HG02970 (cell line): Measurements from ENCODE around the gene RNF32.
"Not testable (repeated sequence)": the region's sequence is repeated elsewhere in the genome, so short reads cannot be mapped to it uniquely, and the experiment has no call there.

Experiments used
- ATAC-seq: cut with Tn5 transposase; IDR thresholded peaks from one replicate; pipeline ENCODE4 v1.9.1; 2021; ENCODE audit warnings: mild to moderate bottlenecking, moderate library complexity, moderate number of reproducible peaks; ENCODE audit not compliant: unreplicated experiment, low FRiP score

Gene RNF32

DNA sequence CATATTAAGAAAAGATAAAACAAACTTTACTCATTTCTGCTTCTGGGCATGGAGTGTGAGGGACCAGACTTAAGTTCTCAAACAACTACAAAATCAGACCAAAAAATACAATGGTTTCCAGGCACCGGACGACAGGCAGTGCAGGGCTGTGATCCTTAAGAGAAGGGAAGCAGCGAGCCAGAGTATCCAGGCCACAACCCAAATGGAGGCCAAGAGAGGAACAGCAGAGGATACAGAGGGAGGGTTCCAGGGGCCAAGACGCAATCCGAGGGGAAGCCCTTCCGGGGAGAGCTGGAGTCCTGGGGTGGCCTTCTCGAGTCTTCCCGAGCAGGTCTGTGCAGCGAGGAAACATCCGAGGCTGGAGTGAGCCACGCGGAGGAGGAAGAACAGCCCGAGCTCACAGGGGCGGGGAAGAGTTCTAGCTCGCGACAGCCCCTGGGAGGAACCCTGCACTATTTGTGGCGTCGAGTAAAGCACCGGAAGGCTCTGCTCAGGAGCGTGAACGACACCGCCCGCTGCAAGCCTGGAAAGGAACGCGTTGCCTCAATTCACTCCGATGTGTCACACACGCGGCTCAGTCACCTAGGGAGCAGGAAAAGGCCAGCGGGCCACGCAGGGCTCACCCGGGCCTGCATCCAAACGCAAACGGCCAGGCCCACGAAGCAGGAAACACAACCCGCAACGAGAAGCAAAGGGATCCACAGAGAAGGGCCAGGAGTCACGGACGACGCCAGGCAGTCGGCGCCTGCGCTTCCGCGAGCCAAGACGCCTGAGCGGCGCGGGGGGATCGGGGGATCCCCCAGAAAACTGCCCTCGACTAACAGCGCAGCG, 933 bp upstream of the RNF32 start:
- ATAC-seq = peak; percentile 21

DNA sequence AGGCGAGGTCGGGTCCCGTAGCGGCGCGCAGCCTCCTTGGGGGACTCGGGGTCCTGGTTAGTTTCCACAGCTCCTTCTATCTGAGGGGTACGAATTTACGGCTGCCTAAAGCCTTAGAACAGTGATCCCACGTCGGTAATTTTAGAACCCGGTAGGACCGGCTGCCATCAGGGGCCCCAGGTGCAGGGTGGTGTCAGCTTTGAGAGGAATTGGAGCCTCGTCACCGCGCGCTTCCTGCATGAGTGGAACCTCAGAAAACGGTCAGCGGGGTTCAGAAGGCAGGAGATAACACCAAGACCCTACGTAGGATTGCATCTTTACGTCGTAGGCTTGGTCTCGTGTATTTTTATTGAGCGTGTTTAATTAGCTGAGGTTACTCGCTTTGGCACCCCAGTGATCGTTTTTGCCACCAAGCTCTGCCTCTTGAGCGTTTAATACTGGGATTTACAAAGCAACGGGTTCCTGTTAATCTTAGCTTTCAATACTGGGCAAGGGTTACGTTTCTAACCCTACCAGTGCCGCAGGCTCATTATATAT, 443 bp downstream of the RNF32 start:
- peak; percentile 37 for ATAC-seq

DNA sequence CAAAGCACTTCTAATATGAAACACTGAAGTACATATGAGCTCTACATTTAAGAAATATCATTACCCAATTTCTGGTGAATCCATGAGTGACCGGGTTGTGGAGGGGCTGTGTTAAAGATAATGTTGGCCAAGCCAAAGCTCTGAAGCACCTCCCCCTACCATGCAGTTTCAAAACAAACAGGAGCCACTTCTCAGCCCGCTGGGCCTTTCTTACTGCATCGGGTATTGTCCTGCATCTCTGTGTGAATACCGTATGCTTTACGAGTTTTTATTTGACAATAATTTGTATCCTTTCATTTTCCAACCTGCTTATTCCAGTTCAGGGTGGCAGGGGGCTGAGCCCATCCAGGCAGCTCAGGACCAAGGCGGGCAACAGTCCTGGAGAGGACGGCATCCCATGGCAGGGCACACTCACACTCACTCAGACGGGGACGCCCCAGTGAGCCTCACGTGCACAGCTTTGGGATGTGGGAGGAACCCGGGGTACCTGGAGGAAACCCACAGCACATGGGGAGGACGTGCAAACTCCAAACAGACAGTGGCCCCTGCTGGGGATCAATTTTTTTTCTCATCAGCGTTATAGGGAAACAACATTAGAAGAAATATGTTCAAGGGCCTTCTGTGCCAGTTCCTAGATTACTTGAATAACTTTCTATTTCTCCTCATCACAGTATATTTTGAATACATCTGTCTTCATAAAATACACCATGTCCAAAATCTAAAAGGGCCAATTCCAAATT, 1.9 kb downstream of the RNF32 start:
- no peak for ATAC-seq

DNA sequence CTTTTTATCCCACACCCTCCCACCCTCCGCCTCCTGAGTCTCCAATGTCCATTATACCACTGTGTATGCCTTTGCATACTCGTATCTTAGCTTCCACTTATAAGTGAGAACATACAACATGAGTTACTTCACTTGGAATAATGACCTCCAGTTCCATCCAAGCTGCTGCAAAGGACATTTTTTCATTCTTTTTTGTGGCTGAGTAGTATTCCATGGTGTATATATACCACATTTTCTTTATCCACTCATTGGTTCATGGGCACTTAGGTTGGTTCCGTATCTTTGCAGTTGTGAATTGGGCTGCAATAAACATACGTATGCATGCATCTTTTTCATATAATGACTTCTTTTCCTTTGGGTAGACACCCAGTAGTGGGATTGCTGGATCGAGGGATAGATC, 6.8 kb downstream of the RNF32 start:
- not testable (repeated sequence) for ATAC-seq

DNA sequence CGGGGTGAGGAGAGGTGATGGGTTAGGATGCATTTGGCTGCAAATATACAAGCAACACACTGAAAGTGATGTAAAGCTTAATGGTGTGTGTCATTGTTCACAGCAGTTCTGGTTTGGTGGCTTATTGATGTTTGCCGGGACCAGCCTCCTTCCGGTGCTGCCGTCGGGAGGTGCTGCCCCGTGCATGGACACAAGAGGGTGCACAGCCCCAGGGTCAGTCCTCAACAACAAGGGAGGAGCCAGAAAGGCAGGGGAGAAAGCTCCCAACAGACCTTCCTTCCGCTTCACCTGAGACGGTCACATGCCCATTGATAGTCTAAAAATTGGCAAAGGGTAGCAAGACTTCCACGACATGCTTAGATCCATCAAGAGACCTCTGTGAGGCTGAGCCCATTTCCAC, 9.5 kb downstream of the RNF32 start:
- no peak for ATAC-seq

DNA sequence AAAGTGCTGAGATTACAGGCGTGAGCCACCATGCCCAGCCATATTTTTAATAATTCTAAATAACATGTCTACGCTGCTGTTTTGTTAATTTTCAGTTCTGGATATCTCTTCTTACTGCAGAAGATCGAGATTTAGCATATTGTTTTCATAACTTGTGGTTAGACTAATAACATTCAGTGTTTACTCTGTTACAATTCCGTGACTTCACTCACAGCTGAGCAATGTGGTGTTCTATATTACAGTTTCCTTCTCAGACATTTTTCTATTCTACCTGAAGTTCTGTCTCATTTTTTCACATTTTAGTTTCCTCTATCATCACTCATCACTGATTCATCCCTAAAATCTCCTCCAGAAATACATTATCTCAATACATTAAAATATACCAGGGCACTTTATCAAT, 10.9 kb downstream of the RNF32 start:
- ATAC-seq = no peak

DNA sequence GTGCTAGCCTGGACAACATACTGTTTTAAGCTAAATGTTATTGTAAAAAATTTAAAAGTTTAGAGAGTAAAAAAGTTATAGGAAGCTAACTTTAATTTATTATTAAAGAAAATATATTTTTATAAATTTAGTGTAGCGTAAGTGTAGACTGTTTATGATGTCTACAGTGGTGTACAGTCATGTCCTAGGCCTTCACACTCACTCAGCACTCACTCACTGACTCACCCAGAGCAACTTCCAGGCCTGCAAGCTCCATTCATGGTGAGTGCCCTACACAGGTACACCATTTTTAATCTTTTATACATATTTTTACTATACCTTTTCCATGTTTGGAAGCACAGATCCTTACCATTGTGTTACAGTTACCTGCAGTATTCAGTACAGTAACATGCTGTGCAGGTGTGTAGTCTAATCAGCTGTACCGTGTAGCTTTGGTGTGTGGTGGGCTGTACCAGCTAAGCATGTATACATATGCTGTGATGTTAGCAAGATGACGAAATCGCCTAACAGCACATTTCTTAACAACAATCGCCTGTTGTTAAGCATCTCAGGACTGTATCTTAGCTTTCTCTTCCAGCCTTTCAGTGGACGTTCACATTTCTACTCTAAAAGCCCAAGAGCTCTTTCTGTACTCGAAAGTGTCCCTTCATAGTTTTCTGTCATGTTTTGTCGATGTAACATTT, 12.5 kb downstream of the RNF32 start:
- no peak for ATAC-seq

DNA sequence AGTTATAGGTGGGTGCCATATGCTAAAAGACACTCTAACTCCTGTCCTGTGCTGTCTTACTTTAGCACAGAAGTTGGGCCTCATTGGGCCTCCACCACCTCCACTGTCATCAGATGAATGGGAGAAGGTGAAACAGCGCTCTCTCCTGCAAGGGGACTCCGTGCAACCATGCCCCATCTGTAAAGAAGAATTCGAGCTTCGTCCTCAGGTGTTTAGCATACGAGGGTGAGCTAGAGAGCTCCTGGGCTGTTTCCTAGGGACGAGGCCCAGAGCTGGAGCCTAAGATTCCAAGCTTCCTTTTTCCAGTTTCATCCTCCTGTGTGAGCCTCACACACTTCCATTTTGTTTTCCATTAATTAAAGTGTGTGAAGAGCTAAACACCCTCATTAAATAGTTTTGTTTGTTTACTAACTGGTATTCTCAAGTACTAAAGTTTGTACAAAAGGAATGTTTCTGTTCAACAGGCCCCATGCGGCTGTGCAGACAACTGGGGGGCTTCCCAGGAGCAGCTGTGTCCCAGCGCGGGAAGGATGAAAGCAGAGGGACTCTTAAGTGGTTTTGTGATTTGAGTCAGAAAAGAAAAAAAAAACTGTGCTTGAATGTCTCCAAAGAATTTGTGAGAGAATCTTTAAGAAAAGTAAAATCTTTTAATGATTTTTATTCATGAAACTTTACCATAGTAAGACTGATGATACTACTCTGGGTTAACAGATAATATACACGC, 14.1 kb downstream of the RNF32 start:
- ATAC-seq = no peak

DNA sequence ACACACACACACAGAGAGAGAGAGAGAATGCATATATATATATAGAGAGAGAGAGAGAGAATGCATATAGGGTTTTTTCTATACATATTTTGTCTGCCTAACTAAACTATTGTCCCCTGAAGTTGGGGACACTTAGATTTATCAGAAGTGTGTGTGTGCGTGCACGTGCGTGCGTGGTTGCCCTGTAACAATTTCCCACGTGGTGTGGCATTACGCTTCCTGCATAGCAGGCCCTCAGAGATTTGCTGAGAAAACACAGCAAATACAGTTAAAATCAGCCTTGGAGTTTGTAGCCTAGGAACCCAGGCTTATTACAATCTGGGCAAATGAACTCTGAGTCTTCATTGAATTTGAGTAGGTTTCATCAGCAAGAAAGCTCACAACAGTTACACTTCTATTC, 14.7 kb downstream of the RNF32 start:
- no peak for ATAC-seq

DNA sequence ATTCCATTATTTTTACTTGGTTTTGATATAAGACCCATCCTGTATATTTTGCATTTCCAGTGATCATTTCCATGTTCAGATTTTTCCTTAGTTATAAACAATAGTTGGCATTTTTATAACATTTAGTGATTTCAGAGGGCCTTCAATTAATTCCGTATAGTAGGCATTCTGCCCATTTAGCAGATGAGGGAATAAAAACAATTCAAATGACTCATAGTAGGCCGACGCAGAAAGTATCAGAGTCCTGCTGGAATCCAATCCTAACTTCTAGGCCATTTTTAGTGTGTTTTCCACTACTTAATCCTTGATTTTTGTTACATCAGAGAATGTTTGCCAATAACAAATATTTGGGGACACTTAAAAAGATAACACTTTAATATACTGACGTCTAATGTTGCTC, 15.4 kb downstream of the RNF32 start:
- no peak for ATAC-seq

DNA sequence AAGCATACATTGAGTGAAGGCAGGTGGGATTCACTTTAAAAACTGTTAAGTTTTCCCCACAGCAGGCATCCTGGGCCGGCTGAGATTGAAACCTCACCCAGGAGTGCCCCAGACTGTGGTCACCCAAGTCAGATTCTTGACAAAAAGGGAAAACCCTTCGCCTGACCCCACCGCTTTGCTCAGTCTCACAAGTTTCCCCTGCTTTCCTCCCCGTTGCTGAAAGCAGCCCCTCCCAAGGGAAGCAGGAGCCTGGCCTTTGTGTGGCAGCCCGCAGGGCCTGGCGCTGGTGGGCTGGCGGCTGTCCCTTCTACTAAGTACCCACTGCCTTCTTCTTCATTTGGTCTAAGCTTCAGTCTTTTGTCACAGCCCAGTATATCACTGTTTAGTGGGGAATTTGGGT, 16.0 kb downstream of the RNF32 start:
- ATAC-seq = no peak

DNA sequence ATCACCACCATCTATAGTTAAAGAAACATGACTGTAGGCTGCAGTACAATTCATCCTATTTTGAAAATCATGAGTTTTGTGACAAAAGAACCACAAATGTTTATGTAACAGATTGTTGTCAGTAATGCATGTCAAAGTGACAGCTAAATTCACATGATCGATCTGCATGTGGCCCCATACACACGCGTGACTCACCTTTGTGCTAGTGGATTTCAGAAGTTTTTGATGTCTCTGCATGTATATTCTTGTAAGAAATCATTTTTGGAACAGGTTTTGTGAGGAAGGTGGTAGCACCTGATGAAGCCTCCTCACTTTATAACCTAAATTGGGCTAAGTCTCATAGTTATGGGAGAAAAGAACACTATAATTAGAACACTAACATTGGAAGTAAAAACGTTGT, 17.1 kb downstream of the RNF32 start:
- no peak for ATAC-seq

DNA sequence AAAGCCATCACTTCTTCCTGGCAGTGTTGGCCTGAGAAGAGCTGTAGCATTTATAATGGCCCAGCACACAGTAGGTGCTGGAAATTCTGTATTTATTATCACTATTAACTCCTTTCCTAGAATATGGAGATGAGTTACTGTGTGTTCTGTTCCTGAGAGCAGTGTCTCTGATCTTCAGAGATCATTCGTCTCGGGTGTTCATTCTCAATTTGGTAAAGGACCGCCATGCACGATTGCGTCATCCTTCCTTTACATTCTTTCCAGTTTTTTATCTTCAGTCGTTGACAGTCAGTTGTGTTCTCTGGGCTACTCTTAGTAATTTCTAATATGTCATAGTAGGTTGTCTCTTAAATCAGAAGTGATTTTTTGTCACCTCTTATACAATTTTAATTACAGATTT, 18.6 kb downstream of the RNF32 start:
- ATAC-seq = no peak

DNA sequence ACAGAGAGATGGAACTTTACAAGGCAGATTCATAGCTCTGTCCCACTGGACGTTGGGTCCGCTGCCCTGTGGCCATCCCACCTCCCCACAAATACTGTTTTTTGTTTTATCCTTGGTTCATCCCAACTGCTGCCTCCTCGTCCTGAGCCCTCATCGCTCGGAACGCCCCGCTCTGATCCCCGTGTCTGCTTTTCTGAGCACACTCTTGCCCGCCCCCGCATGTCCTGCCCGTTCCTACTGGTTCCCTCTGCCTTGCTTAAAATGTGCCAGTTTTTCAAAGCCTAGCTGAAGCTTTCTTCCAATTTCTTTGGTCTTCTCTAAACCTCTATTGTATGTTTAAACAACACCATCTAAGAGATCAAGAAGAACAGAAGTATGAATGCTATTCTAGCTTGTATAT, 19.4 kb downstream of the RNF32 start:
- ATAC-seq = no peak

DNA sequence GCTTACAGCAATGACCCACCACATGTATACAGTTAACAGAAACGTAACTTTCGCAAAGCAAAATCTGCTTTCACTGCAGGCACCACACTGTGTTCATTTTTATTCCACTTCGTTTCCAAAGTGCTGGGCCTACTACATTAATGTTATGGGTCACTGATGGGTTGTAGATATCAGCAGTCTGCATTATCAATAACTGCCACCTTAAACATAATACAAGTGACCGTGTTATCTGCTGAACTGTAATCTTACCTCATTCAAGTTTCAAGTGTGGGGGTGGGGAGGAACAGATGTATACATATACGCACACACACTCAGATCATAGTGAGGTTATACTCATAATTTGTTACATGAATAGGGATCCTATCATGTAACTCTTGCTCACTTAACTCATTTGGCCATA, 21.1 kb downstream of the RNF32 start:
- no peak for ATAC-seq

DNA sequence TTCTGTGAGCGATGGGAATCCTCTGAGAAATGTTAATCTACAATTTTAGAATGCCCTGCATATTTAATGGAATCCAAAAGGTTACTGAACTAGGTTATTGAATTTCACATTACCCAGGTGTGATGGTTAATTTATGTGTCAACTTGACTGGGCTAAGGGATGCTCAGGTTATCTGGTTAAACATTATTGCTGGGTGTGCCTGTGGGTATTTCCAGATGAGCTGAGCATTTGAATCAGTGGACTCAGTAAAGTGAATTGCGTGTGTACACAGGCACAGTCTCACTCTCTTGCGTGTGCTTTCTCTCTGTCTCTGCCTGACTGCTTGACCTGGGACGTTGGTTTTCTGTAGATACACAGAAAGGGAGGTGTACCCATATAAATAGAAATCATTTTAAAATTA, 21.7 kb downstream of the RNF32 start:
- ATAC-seq = no peak

DNA sequence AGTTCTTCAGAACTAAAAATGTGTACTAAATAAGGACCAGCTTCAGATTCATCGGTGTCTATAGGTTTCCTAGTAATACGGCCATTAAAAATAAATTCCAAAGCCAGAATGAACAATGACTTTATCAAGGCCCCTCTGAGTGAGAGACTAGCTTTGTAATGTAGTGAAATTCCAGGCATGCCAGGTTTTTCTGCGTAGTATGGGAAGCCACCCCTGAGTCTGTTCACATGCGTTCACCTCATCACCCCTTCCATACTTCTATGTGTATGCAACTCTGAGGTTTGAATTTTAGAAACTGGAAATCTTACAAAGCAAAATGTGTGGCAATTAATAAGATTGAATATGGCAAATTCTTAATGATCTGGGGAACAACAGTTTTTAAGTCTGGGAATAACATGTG, 24.5 kb downstream of the RNF32 start:
- no peak for ATAC-seq

DNA sequence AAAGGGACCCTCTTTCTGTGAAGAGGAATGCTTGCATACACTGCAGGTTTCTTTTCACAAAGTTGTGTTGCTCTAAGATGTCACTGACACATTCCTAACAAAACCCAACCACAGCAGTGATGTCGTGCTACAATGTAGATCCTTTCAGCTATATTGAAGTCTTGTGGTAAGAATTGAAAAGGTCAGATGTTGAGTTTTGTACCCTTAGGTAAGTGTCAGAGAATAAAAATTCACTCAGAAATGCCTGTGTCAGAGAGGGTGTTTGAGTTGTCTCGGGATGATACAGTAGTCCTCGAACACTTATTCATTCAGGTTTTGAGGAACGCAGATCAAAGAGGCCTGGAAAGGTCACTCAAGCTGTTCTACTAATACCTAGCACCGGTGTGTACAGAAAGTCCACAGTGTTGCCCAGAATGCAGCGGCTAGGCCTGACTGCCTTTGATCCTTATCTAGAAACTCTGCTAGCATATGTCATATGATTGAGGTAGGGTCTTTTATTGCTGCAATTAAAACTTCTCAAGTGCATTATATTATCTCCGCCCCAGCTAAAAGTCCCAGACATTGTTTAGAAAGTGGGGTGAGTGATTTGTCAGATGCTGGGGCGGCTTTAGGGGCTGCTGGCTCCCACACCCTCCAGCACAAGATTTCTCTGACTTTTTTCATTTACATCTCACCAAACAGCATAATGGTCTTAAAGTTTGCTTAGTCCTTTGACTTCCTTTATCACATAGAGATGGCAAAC, 26.0 kb downstream of the RNF32 start:
- no peak for ATAC-seq

DNA sequence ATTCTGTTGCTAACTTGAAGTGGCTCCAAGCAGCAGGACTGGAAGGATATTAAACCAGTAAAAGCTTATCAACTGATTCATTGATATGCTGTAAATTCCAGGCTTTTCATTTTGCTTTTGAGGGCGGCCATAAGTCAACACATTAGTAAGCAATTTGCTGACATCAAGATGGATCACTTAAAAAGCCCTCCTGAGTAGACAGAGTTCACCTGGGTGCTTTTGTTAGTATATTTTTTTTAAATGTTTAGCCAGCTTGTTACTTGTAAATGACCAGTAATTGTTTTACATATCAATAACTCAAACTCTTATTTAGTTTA, 26.5 kb downstream of the RNF32 start:
- no peak for ATAC-seq

DNA sequence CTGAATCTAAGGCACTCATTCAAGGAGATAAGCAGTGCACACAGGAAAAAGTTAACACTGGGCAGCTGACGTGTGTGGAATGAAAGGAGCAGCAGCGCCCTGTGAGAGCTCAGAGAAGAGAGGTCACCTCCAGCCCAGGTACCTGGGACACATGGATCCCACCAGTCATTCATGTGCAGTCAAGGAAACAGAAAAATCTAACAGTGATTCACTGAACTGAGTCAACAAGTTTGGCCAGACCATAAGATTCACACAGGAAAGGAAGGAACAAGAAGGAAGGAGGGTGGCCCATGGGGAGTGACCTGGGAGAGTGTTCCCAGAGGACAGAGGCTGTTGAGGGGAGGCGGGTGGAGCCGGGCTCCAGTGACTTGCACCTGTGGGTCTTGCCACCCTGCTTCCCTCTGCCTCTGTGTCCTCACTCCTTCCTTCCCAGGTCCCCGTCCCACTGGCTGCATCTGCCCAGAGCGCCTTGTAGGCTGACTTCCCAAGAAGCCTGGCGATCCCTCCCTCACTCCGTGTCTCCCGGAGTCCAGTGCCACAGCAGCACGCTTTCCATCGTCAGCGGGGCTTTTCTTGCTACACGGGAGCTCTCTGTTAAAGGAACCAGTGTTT, 27.7 kb downstream of the RNF32 start:
- ATAC-seq = no peak
